Articular chondrocyte of knee joint (primary cell): ENCODE measurements around the gene SMIM24. TPM values are rescaled to one million over a fixed set of nuclear protein-coding genes. Genes with fewer than 3 reads are reported as not detected.

Source experiments
- small RNA-seq: library from RNA; depleted of rRNA; stranded (forward); fragments of <200 nt; gene quantifications from one replicate; pipeline ENCODE3, GENCODE V24; 2012
- total RNA-seq: library from RNA; depleted of rRNA; stranded (reverse); fragments of >200 nt; gene quantifications from 2 replicates; pipeline ENCODE4 v1.2.3, GENCODE V29; 2012

Gene SMIM24
- not detected in 2 replicates for total RNA-seq

GRCh38 chr19:3480383-3481091, at the start of gene SMIM24:
TSS of gene SMIM24 (minus strand) at chr19:3480525. CDS start at chr19:3480463, 62 bp downstream.

GRCh38 chr19:3505598-3506383, 25.5 kb upstream of the SMIM24 start, which contains the start of gene FZR1:
TSS of gene FZR1 (plus strand) at chr19:3506311. CDS start at chr19:3522990, 16,679 bp downstream.

GRCh38 chr19:3500429-3501101, 20.2 kb upstream of the SMIM24 start, which contains the start of gene DOHH:
TSS of gene DOHH (minus strand) at chr19:3500674. CDS start at chr19:3496814, 3,860 bp downstream.

GRCh38 chr19:3483226-3483628, 2.9 kb upstream of the SMIM24 start, which contains the start of gene SMIM44:
TSS of gene SMIM44 (minus strand) at chr19:3483441. CDS start at chr19:3483403, 38 bp downstream.

Small RNAs within 50 kb of the gene (small RNA-seq; reads per million reads assigned to genes)
- gene RF00212, result not detected

Other genes starting within 250 kb of the SMIM24 start
- 80.0 and 85.8 TPM in 2 replicates for gene NFIC, start 113.9 kb downstream of the SMIM24 start, total RNA-seq
- not detected in 2 replicates for gene SMIM44, start 2.9 kb upstream of the SMIM24 start, total RNA-seq
- gene DOHH, start 20.1 kb upstream of the SMIM24 start, total RNA-seq, result 5.3 and 6.1 TPM in 2 replicates
- gene FZR1, start 25.8 kb upstream of the SMIM24 start, total RNA-seq, result 26.3 and 28.4 TPM in 2 replicates
- gene TEKTIP1, start 58.6 kb upstream of the SMIM24 start, total RNA-seq, result not detected in 2 replicates
- gene MFSD12, start 77.1 kb upstream of the SMIM24 start, total RNA-seq, result 54.0 and 56.0 TPM in 2 replicates
- 58.1 and 67.1 TPM in 2 replicates for gene HMG20B, start 92.4 kb upstream of the SMIM24 start, total RNA-seq
- gene GIPC3, start 105.0 kb upstream of the SMIM24 start, total RNA-seq, result not detected in 2 replicates
- gene TBXA2R, start 126.3 kb upstream of the SMIM24 start, total RNA-seq, result 4.7 and 5.0 TPM in 2 replicates
- gene CACTIN, start 146.3 kb upstream of the SMIM24 start, total RNA-seq, result 14.7 and 17.4 TPM in 2 replicates
- 21.0 and 24.4 TPM in 2 replicates for gene PIP5K1C, start 219.9 kb upstream of the SMIM24 start, total RNA-seq
- not detected in 2 replicates for gene TJP3, start 227.9 kb upstream of the SMIM24 start, total RNA-seq